ENCODE data around the gene MAPK13.
"Not testable (repeated sequence)": the region's sequence is repeated elsewhere in the genome, so short reads cannot be mapped to it uniquely, and the experiment has no call there.

Gene MAPK13

GRCh38 chr6:36129941-36130666 lies at the start of gene MAPK13:
MAPK13 (plus strand) TSS chr6:36130513; CDS start chr6:36130583, 70 bp downstream.
- DNase-seq, result no peak

GRCh38 chr6:36082318-36082717 lies 48.0 kb upstream of the MAPK13 start:
- DNase-seq, result no peak

GRCh38 chr6:36083446-36083845 lies 46.9 kb upstream of the MAPK13 start:
- no peak for DNase-seq

GRCh38 chr6:36088204-36088603 lies 42.1 kb upstream of the MAPK13 start:
- not testable (repeated sequence) for DNase-seq

- no peak for DNase-seq
These were observed 41.3 kb upstream of the MAPK13 start for GRCh38 chr6:36089048-36089447.

GRCh38 chr6:36094238-36094637 lies 36.1 kb upstream of the MAPK13 start:
- DNase-seq, result no peak

GRCh38 chr6:36094753-36095496 lies 35.4 kb upstream of the MAPK13 start:
- DNase-seq, result peak; percentile 15

GRCh38 chr6:36095497-36096391 lies 34.6 kb upstream of the MAPK13 start:
- no peak for DNase-seq

- DNase-seq, result no peak
These were observed 31.9 kb upstream of the MAPK13 start for GRCh38 chr6:36098253-36098919.

GRCh38 chr6:36098920-36099647 lies 31.2 kb upstream of the MAPK13 start:
- DNase-seq, result no peak

GRCh38 chr6:36099869-36100483 lies 30.3 kb upstream of the MAPK13 start:
- no peak for DNase-seq

- DNase-seq, result no peak
These were observed 28.6 kb upstream of the MAPK13 start for GRCh38 chr6:36101691-36102090.

GRCh38 chr6:36102853-36103252 lies 27.5 kb upstream of the MAPK13 start:
- no peak for DNase-seq

GRCh38 chr6:36104836-36105235 lies 25.5 kb upstream of the MAPK13 start:
- no peak for DNase-seq

GRCh38 chr6:36109092-36109491 lies 21.2 kb upstream of the MAPK13 start:
- DNase-seq, result no peak

GRCh38 chr6:36110050-36110449 lies 20.3 kb upstream of the MAPK13 start:
- DNase-seq, result no peak

GRCh38 chr6:36110863-36111262 lies 19.4 kb upstream of the MAPK13 start:
- no peak for DNase-seq

GRCh38 chr6:36111526-36111925 lies 18.8 kb upstream of the MAPK13 start:
- DNase-seq, result no peak

- DNase-seq, result no peak
These were observed 17.3 kb upstream of the MAPK13 start for GRCh38 chr6:36113049-36113448.

- no peak for DNase-seq
These were observed 16.6 kb upstream of the MAPK13 start for GRCh38 chr6:36113703-36114102.

- no peak for DNase-seq
These were observed 15.4 kb upstream of the MAPK13 start for GRCh38 chr6:36114798-36115408.

All from NCI-H1436 treated with DMSO at 0.1 percent for 48 hours (cell line).